Activated naive CD4-positive, alpha-beta T cell treated with anti-CD3 and anti-CD28 coated beads, Interleukin-2, amount 50 U/mL, for 72 hours (primary cell): ENCODE results near the gene PSMA7. TPM values are rescaled to one million over a fixed set of nuclear protein-coding genes. Genes with fewer than 3 reads are reported as not detected.
A peak's percentile ranks its signal among the peaks of the same experiment; 100 is the strongest.
"Not testable (repeated sequence)": the region's sequence is repeated elsewhere in the genome, so short reads cannot be mapped to it uniquely, and the experiment has no call there.

Experiments used
- ATAC-seq, 2 donors: fragments of 150-1000 bp; cut with Tn5 transposase; 2 replicates each; pipeline ENCODE4 v1.10.0; 2021; ENCODE audit warnings: mild to moderate bottlenecking in 2 of 2, moderate library complexity in 2 of 2
- DNase-seq, 2 donors: peaks; one replicate each; pipeline ENCODE4 v3.0.0; 2021 to 2022; ENCODE audit warnings: low spot score in 2 of 2
- H3K27ac Mint-ChIP-seq, 2 donors: one replicate each; pipeline ENCODE4 v1.8.0; 2022; ENCODE audit warnings: mild to moderate bottlenecking in 2 of 2, mixed read lengths in 2 of 2
- H3K36me3 Mint-ChIP-seq, 2 donors: one replicate each; pipeline ENCODE4 v1.8.0; 2022; ENCODE audit warnings: mixed read lengths in 2 of 2
- H3K9me3 Mint-ChIP-seq, 2 donors: one replicate each; pipeline ENCODE4 v1.8.0; 2022; ENCODE audit warnings: mixed read lengths in 2 of 2
- total RNA-seq, 2 donors: library from RNA; stranded (reverse); gene quantifications; one replicate each; pipeline ENCODE4 v1.2.3, GENCODE V29; 2022

PSMA7 gene
- total RNA-seq, 2 donors from 2014 or later: 253 to 333 TPM

DNA sequence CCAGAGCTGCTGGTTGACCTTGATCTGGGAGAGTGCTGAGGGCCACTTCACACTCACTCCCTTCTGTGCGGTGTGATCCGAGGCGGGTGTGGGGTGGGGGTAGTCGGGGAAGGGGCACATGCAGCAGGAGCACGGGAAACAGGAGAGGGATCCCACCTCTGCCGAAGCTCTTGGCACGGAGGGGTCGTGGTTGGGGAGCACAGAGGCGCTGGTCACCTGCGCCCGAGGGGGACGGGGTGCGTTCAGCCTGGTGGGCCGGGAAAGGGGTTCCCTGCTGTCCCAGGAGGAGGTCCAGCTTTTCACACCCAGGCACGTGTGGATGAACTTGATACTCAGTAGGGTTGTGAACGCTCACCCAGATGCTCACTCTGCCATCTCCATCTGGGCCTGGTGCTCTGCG lies 17.7 kb upstream of the PSMA7 start:
- no peak for ATAC-seq
- no peaks in the 10 kb centered on the region for H3K36me3 Mint-ChIP-seq

DNA sequence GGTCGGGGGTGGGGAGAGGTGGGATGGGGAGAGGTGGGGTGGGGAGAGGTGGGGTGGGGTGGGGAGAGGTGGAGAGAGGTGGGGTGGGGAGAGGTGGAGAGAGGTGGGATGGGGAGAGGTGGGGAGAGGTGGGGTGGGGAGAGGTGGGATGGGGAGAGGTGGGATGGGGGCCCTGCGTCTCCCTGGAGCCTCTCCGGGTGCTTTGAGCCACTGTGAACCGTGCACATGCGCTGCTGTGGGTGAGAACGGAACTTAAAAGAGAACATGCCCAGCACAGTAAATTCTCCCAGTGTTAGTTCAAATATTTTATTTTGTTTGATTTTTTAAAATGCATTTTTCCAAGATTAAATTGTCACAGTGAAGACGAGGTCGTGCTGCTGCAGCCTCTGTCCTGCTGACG lies 17.1 kb upstream of the PSMA7 start:
- H3K36me3 Mint-ChIP-seq: no peaks in the 10 kb centered on the region
- H3K27ac Mint-ChIP-seq: peak overlapping the region in 1 of 2 donors; percentile 3
- H3K9me3 Mint-ChIP-seq: no peaks in the 10 kb centered on the region
- DNase-seq (no peak), ATAC-seq (no peak)

More for the DNA sequence above, 17.7 kb upstream of the PSMA7 start:
- no peak for DNase-seq
- no peak overlapping the region for H3K27ac Mint-ChIP-seq
- H3K9me3 Mint-ChIP-seq: no peaks in the 10 kb centered on the region

DNA sequence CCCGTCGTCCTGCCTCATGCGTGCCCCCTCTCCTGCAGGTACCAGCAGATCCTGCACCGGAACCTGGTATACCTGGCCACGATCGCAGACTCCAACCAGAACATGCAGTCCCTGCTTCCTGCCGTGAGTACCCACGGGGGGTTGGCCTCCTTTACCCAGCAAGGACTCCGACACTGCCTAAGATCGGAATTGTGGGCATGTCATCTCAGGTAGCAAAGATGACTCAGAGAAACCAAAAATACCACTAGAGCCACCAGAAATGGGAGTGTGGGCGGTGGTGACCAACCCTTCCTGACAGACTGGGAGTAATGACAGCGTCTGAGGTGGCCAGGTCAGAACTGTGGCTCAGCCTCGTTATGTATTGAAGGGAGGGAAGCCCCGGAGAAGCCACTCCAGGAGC lies 16.6 kb upstream of the PSMA7 start:
- ATAC-seq: peak; percentile 72 to 91
- peaks cover 0 to 2% of the 10 kb centered on the region in 2 donors for H3K36me3 Mint-ChIP-seq
- peak overlapping the region; percentile 3 to 30 for H3K27ac Mint-ChIP-seq
- peak; percentile 50 to 89 for DNase-seq
- no peaks in the 10 kb centered on the region for H3K9me3 Mint-ChIP-seq

DNA sequence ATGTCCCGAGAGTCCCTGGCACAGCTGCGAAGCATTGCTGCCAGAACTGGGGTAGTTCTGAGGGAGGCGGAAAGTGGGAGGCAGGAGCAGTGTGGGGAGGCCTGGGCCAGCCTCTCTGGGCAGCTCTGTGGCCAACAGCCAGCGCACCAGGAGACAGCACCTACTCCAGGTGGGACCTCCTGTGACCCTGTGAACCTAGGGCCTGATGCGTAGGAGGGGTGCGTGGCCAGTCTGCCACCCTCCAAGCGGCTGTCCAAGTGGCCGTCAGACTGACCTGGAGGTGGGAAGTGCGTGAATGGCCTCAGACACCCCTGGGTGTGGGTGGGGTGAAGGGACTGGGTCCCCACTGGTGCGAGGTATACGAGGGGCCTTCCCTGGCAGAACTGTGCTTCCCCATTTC lies 15.9 kb upstream of the PSMA7 start:
- no peak overlapping the region for H3K27ac Mint-ChIP-seq
- H3K9me3 Mint-ChIP-seq: no peaks in the 10 kb centered on the region
- DNase-seq: no peak
- no peak for ATAC-seq
- peaks cover under 1 to 10% of the 10 kb centered on the region in 2 donors for H3K36me3 Mint-ChIP-seq

DNA sequence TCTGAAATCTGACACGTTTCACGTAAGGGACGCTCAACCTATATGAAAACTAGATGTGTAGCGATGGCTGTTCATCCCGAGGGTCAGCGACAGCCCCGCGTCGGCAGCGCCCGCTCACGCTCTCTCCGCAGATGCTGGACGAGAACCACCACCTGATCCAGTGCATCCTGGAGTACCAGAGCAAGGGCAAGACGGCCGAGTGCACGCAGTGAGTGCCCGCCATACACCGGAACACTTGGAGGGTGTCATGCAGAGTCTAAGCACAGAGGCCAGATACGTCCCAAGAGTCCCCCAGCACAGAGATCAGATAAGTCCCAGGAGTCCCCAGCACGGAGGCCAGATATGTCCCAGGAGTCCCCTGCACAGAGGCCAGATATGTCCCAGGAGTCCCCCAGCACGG lies 15.3 kb upstream of the PSMA7 start:
- ATAC-seq (no peak), DNase-seq (no peak)
- Mint-ChIP-seq H3K9me3 (no peaks in the 10 kb centered on the region), H3K27ac (no peak overlapping the region), H3K36me3 (peaks cover 6 to 15% of the 10 kb centered on the region in 2 donors)

DNA sequence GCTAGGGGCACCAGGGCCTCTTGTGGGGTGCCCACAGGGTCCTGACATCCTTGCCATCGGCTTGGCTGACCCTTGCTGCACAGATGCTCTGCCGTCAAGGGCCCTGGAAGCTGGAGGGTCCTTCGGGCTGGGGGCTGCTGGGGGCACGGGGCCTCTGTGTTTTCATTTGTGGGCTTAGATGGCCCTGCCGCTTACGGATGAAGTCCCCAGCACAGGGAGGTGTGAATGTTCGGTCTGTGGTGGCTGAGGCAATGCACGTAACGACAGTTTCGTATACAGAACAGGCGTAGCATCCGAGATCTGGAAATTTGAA lies 14.8 kb upstream of the PSMA7 start:
- no peak overlapping the region for H3K27ac Mint-ChIP-seq
- H3K36me3 Mint-ChIP-seq: peaks cover 8 to 20% of the 10 kb centered on the region in 2 donors
- H3K9me3 Mint-ChIP-seq: no peaks in the 10 kb centered on the region
- ATAC-seq (no peak), DNase-seq (no peak)

DNA sequence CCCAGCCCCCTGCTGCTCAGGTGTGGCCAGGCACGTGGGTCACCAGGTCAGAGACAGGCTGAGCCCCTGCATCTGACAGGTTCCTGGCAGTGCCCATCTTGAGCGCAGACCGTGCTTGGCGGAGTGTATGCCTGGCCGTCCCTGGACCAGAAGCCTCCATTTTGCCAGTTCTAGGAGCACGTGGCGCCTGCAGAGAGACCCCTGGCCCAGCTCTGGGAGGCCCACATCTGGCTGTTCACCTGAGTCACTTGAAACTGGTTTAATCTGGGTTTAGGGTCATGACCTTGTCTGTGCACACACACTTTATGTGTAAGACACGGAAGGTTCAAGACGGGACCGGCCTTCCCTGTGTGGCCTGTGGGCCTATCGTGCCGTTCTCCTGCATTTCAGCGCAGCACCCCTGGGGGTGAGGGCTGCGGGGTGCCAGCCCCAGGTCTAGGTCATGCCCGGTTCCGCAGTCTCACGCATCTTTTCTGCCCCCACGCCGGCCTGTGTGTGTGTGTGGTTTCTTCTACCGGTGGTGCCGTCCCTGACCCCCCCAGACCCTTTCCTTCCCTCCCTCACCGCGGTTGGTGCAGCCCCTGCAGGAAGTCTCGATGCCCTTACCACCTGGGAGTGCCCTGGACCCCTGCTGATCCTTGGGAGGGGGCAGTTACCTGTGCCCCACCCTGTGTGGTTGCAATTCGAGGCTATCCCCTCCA lies 14.3 kb upstream of the PSMA7 start:
- Mint-ChIP-seq H3K36me3 (peaks cover 8 to 25% of the 10 kb centered on the region in 2 donors), H3K27ac (no peak overlapping the region), H3K9me3 (peaks cover 0 to 4% of the 10 kb centered on the region in 2 donors)
- ATAC-seq (no peak), DNase-seq (no peak)

DNA sequence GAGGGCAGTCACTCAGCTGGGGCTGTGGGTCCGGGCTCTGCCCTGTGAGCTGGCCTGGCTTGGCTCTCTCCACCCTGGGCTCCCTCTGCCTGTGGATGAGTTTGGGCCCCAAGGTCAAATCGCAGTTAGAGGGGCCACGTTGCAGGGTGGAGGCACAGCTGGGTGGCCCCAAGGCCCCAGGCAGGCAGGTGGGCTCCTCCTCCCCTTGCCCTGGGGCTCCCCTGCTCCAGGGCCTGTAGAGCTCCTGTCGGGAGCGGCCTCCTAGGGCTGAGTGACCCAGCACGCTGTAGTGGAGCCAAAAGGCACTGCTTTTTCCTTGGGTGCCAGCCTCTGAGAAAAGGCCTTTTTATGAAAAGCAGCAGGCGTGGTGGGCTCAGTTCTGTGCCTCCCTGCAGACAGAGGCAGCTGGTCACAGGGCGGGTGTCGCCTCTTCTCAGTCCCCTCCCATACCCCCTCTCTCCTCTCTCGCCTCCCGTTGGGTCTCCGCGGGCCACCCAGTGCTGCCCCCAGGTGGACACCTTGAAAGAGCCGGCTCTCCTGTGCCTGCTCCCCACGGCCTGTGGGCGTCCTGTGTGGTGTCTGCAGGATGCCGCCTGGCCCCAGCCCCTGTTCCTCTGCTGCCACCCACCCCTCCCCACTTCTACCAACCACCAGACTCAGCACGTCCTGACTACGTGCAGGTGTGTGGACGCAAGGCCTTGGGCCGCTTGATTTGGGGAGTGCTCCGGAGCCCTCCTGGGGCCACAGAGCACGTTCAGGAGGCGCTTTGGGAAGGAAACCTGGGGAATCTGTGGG lies 13.6 kb upstream of the PSMA7 start:
- ATAC-seq: peak; percentile 52 to 88

DNA sequence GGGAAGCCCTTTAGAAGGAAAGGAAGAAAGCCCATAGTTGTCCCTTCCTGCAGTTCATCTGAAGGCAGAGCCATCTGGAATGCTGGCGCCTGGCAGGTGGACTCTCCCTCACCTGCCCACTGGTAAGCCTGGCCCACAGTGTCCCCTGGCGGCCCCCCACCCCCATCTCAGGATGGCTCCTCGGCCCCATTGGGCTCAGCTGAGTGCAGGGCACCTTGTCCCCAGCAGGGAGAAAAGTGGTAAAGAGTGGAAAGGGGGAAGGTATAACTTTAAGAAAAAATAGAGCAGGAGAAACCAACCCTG lies 13.0 kb upstream of the PSMA7 start:
- Mint-ChIP-seq H3K36me3 (peaks cover 8 to 34% of the 10 kb centered on the region in 2 donors), H3K9me3 (peaks cover 0 to 4% of the 10 kb centered on the region in 2 donors), H3K27ac (no peak overlapping the region)
- DNase-seq (no peak), ATAC-seq (no peak)

More for the DNA sequence above, 13.6 kb upstream of the PSMA7 start:
- DNase-seq: peak; percentile 67 to 81
- Mint-ChIP-seq H3K9me3 (peaks cover 0 to 4% of the 10 kb centered on the region in 2 donors), H3K27ac (no peak overlapping the region), H3K36me3 (peaks cover 8 to 32% of the 10 kb centered on the region in 2 donors)

DNA sequence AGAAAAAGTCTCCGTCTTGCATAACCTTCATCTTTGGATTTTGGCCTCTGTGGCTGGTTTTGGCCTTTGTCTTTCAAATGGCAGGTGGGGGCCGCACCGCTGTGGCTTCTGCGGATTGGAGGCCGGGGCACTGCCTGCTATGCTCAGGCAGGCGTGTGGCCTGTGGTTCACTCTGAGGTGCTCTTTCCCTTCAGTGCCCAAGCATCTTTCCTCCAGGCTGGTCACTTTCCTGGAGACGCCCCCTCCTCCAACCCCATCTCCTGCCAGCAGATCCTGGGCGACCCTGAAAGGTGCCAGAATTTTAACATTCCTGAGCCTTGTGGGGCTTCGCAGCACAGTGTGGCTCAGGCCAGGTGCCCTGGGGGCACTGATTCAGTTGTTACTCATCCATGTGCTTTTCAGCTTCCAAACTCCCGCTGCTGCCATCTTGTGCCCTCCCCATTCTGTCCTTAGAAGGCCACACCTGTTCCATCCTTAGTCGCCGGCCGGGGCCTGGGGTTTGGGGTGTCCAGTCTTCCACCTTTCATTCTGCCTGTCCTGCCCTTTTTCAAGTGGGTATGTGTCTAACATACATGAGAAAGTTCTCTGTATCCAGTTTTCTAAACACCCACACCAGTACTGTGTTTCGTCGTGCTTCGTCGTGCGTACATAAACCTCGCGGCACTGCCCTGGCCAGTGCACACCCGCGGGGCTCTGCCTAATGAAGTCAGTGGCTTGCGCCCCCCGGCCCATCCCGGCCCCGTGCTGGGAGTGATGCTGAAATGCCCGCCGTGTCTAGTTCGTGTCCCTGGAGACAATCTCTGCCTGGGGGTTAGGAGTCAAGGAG lies 12.4 kb upstream of the PSMA7 start:
- ATAC-seq: no peak
- Mint-ChIP-seq H3K36me3 (peaks cover 8 to 34% of the 10 kb centered on the region in 2 donors), H3K9me3 (peaks cover 0 to 4% of the 10 kb centered on the region in 2 donors), H3K27ac (no peak overlapping the region)
- DNase-seq: no peak

DNA sequence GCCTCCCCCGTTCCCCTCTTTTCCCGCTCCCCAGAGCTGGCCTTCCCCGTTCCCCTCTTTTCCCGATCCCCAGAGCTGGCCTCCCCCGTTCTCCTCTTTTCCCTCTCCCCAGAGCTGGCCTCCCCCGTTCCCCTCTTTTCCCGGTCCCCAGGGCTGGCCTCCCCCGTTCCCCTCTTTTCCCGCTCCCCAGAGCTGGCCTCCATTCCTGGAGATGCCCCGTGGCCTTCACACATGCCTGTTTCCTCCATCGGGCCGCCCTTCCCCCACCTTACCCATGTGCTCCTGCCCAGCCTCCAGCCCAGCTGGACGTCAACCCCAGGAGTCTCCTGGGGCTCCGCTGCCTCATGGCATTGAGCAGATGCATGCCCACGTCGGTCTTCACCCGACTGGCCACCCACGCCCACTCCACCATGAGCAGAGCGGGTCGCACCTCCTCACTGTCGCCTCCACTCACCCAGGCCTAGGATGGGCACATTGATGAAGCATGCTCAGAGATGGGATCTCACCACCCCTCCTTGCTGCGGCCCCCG lies 8.7 kb upstream of the PSMA7 start:
- ATAC-seq (no peak), DNase-seq (no peak)
- Mint-ChIP-seq H3K9me3 (peaks cover 0 to 4% of the 10 kb centered on the region in 2 donors), H3K27ac (no peak overlapping the region), H3K36me3 (peaks cover 8 to 34% of the 10 kb centered on the region in 2 donors)

DNA sequence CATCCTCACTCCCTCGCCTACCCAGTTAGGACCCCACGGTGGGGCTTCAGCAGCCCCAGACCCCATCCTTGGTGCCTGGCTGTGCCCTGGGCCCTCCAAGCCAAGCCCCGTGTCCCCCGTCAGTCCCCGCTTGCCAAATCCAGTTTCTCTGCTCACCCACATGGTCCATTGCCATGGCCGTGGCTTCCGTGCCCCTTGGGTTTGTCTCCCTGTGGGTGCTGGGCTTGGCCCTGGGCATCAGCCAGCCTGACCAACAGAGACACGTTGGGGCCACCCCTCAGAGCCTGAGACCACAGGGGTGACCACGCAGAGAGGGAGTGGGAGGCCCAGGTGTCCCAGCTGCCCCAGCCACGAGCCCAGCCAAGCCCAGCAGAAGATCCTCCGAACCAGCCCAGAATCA lies 8.0 kb upstream of the PSMA7 start:
- ATAC-seq (no peak), DNase-seq (no peak)
- Mint-ChIP-seq H3K27ac (no peak overlapping the region), H3K36me3 (peaks cover 8 to 34% of the 10 kb centered on the region in 2 donors), H3K9me3 (peaks cover 0 to 4% of the 10 kb centered on the region in 2 donors)

DNA sequence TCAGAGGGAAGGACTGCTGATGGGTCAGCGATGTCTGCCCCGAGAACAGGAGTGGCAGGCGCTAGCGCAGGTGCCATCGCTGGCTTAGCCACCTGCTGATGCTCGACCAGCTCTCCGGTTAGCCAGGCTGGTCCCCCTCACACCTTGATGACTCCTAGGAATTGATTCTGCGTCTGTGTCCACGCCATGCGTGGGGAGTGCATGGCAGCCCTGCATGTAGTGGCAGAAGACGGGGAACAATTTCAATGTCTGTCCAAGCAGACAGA lies 7.0 kb upstream of the PSMA7 start:
- ATAC-seq: no peak
- DNase-seq: no peak
- H3K27ac Mint-ChIP-seq: no peak overlapping the region
- H3K9me3 Mint-ChIP-seq: peaks cover 0 to 4% of the 10 kb centered on the region in 2 donors
- peaks cover 10 to 34% of the 10 kb centered on the region in 2 donors for H3K36me3 Mint-ChIP-seq

DNA sequence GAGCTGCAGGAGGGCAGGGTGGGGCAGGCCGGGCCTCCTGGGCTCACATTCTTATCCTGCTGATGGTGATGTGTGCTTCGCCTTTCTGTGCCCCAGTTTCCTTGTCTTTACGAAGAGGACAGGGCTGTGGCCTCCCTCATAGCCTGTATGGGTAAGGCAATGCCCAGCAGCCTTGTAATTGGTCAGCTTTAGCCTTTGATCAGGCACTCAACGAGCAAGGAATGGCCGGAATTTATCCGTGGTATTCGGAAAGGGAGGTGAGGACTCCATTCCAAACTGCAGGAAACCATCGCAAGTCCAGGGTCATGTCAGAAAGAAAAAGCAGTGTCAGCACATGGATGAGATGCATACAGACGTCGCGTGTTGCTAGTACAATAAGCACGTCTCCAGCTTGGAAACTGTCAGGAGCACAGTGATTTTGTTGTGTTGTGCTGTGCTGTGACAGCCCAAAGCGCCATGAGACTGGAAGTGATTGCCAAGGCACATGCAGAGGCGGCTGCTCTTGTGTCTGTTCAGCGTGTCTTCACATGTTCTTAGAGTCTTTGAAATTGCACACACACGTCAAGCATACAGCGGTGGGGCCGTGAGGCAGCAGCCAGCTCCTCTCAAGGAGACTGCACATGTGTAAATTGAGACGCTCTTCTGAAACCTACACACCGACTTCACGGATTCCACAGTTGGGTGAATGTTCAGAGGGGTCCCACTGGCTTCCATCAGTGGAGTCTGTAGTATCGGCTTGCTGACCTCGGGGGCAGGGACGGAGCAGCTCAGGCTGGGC lies 6.5 kb upstream of the PSMA7 start:
- H3K9me3 Mint-ChIP-seq: peaks cover 0 to 4% of the 10 kb centered on the region in 2 donors
- H3K36me3 Mint-ChIP-seq: peaks cover 13 to 30% of the 10 kb centered on the region in 2 donors
- DNase-seq (no peak), ATAC-seq (no peak)
- H3K27ac Mint-ChIP-seq: no peak overlapping the region

DNA sequence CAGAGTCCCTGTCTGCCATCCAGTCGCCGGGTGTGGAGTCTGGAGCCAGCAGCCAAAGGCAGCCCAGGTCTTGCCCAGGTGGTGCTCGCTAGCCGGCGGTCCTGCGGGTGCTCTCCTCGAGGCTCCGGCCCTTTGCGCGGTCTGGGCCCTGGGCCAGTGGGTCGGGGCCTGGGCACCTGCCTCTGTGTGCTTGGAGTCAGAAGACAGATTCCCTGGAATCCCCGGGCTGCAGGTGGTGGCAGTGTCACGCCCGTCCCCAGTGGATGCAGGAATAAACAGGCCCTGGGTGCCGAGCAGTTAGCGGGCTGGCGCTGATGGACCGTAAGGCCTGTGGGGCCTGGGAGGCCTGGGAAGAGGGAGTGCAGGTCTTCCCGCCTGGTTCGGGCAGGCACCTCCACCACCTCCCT lies 5.7 kb upstream of the PSMA7 start:
- DNase-seq (no peak), ATAC-seq (no peak)
- Mint-ChIP-seq H3K36me3 (peaks cover 16 to 22% of the 10 kb centered on the region in 2 donors), H3K27ac (no peak overlapping the region), H3K9me3 (peaks cover 0 to 4% of the 10 kb centered on the region in 2 donors)

DNA sequence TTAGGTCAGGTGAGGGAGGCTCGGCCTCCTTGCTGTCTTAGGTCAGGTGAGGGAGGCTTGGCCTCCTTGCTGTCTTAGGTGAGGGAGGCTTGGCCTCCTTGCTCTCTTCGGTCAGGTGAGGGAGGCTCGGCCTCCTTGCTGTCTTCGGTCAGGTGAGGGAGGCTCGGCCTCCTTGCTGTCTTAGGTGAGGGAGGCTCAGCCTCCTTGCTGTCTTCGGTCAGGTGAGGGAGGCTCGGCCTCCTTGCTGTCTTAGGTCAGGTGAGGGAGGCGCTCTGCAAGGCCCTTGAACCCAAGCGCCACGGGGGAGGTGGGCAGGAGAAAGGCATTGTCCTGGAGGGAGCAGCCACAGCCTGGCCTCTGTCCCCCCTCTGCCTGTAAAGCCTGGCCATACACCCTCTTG lies 5.2 kb upstream of the PSMA7 start:
- H3K9me3 Mint-ChIP-seq, DNase-seq, H3K27ac Mint-ChIP-seq, ATAC-seq: not testable (repeated sequence)
- H3K36me3 Mint-ChIP-seq: peaks cover 11 to 17% of the 10 kb centered on the region in 2 donors
